Measurements from ENCODE around the gene CRACDL. TPM values are rescaled to one million over a fixed set of nuclear protein-coding genes. Genes with fewer than 3 reads are reported as not detected.

The CRACDL gene
- total RNA-seq, 6 experiments from 2014 or later, result not detected

DNA sequence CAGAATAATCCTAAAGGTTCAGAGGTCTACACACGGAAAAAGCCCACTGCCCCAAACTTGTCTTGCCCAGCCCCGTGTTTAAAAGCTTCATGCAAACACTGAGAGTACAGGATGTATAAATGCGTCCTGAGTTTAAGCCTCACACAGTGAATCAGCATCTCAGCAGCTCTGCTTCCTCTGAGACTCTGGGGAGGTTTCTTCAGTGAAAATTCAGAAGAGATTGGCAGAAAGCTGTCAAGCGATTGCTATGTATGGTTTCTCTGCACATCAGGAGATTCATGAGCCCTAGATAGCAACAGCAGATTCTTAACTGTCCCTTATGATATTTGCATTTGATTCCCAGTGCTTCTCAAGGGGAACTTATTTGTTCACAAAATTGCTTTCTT is 27.1 kb downstream of the CRACDL start:
- Mint-ChIP-seq H3K27me3 (ENCODE audit: insufficient read depth) (peaks cover 7% of the 10 kb centered on the region), H3K36me3 (ENCODE audit: low read depth) (no peaks in the 10 kb centered on the region), H3K9me3 (no peaks in the 10 kb centered on the region), H3K4me3 (peak overlapping the region; percentile 15), H3K27ac (peak overlapping the region; percentile 66), H3K4me1 (ENCODE audit: low read depth) (peaks cover 45% of the 10 kb centered on the region)
- no peak for TF ChIP-seq CTCF (IDR thresholded peaks at IDR 0.05)
- peak; percentile 21 for DNase-seq

GRCh38 chr2:98907966-98908905 is 27.8 kb downstream of the CRACDL start:
- H3K36me3 Mint-ChIP-seq (ENCODE audit: low read depth), result no peaks in the 10 kb centered on the region
- peak overlapping the region; percentile 15; the same call in 1 of the 2 replicates for H3K4me3 Mint-ChIP-seq
- no peak for DNase-seq
- TF ChIP-seq CTCF (IDR thresholded peaks at IDR 0.05), result no peak
- no peaks in the 10 kb centered on the region for H3K9me3 Mint-ChIP-seq
- peak overlapping the region; percentile 66 for H3K27ac Mint-ChIP-seq
- peaks cover 6% of the 10 kb centered on the region for H3K27me3 Mint-ChIP-seq (ENCODE audit: insufficient read depth)
- peaks cover 41% of the 10 kb centered on the region for H3K4me1 Mint-ChIP-seq (ENCODE audit: low read depth)

- peaks cover 33% of the 10 kb centered on the region for H3K4me1 Mint-ChIP-seq (ENCODE audit: low read depth)
- no peak for DNase-seq
- H3K27me3 Mint-ChIP-seq (ENCODE audit: insufficient read depth), result peaks cover 13% of the 10 kb centered on the region
- no peak overlapping the region for H3K4me3 Mint-ChIP-seq
- TF ChIP-seq CTCF (IDR thresholded peaks at IDR 0.05), result no peak
- H3K27ac Mint-ChIP-seq, result no peak overlapping the region
- H3K36me3 Mint-ChIP-seq (ENCODE audit: low read depth), result no peaks in the 10 kb centered on the region
- no peaks in the 10 kb centered on the region for H3K9me3 Mint-ChIP-seq
Measured at GRCh38 chr2:98907385-98907784, 28.6 kb downstream of the CRACDL start.

DNA sequence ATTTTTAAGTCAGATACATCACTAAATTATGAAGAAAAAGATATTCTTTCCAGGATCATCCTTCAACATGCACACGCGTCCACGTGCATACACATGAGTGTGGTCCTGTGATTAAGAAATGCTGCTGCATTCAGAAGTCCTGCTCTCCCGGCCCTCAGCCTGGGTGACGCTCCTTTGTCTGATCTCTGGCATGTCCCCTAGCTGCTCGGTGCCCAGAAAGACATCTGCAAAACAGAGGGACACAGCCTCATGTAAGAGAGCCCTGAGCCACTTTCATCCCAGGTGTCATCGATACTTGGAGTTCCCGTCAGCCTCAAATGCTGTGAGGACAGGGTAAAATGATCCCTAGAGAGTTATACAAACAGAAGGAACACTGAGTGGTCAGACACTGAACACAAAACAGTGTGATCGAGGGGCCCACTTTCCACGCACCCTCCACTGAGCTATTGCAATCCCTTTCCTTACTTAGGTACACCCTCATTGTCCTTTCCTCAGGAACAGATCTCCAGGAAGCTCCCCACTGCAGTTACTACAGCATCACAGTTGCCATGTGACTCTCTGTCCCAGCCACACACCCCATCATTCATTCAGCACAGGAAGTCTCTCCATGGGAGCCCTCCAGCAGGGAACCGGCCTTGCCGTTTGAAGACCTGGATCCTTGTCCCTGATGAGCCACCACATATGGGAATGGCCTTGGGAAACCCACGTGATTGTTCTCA is 32.1 kb downstream of the CRACDL start:
- DNase-seq, result no peak
- no peak overlapping the region for H3K27ac Mint-ChIP-seq
- no peaks in the 10 kb centered on the region for H3K9me3 Mint-ChIP-seq
- no peak for TF ChIP-seq CTCF (IDR thresholded peaks at IDR 0.05)
- H3K4me3 Mint-ChIP-seq, result no peak overlapping the region
- peaks cover 24% of the 10 kb centered on the region for H3K27me3 Mint-ChIP-seq (ENCODE audit: insufficient read depth)
- H3K36me3 Mint-ChIP-seq (ENCODE audit: low read depth), result no peaks in the 10 kb centered on the region
- H3K4me1 Mint-ChIP-seq (ENCODE audit: low read depth), result peaks cover 8% of the 10 kb centered on the region

DNA sequence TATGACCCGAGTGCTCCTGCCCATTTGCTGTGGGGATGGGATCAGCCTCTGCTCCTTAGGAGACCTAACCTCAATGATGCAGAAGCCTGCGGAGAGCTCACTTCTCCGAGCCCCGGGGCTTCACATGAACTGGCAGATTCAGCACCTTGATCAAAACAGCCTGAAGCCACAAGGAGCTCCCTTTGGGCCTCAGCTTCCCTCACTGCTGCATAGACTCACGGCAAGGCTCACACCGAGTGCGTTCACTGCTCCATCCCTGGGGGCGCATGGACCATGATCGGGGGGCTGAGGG is 33.0 kb downstream of the CRACDL start:
- no peaks in the 10 kb centered on the region for H3K36me3 Mint-ChIP-seq (ENCODE audit: low read depth)
- DNase-seq, result no peak
- H3K4me1 Mint-ChIP-seq (ENCODE audit: low read depth), result no peaks in the 10 kb centered on the region

More for the DNA sequence above, 33.0 kb downstream of the CRACDL start:
- TF ChIP-seq CTCF (IDR thresholded peaks at IDR 0.05), result no peak
- Mint-ChIP-seq H3K27me3 (ENCODE audit: insufficient read depth) (peaks cover 24% of the 10 kb centered on the region), H3K9me3 (no peaks in the 10 kb centered on the region), H3K4me3 (no peak overlapping the region), H3K27ac (no peak overlapping the region)
